Breast epithelium (tissue), 4 donors: Measurements from ENCODE around the gene FOS. TPM values are rescaled to one million over a fixed set of nuclear protein-coding genes. Genes with fewer than 3 reads are reported as not detected.
A peak's percentile ranks its signal among the peaks of the same experiment; 100 is the strongest.
"Not testable (repeated sequence)": the region's sequence is repeated elsewhere in the genome, so short reads cannot be mapped to it uniquely, and the experiment has no call there.

Source experiments
- DNase-seq, 2 donors: peaks; one replicate each; pipeline ENCODE4 v3.0.0-alpha.2; 2019; ENCODE audit warnings: low spot score in 2 of 2
- H3K27ac ChIP-seq, 2 donors: fragments of 200-600 bp; sonication (generic) in 1 of 2; one replicate each; pipeline ENCODE4 v1.5.1; 2016 to 2019; ENCODE audit warnings: mild to moderate bottlenecking in 1 of 2
- H3K27me3 ChIP-seq, 2 donors: fragments of 200-600 bp; sonication (generic) in 1 of 2; one replicate each; pipeline versions ENCODE4 v1.5.1 to v1.6.0; 2017 to 2019; ENCODE audit warnings: control low read depth in 1 of 2, mild to moderate bottlenecking in 1 of 2
- H3K36me3 ChIP-seq: fragments of 200-600 bp; one replicate; pipeline ENCODE4 v1.5.1; 2019
- H3K4me1 ChIP-seq, 2 donors: fragments of 200-600 bp; sonication (generic); one replicate each; pipeline ENCODE4 v1.5.1; 2016 to 2019; ENCODE audit warnings: control low read depth in 1 of 2
- H3K4me3 ChIP-seq, 3 donors: fragments of 200-600 bp; sonication (generic); 1 replicate in 2 of 3; 2 replicates in 1 of 3; pipeline ENCODE4 v1.5.1; 2016 to 2019; ENCODE audit warnings: mild to moderate bottlenecking in 3 of 3, moderate library complexity in 2 of 3
- H3K9me3 ChIP-seq, 2 donors: fragments of 200-600 bp; sonication (generic) in 1 of 2; one replicate each; pipeline ENCODE4 v1.5.1; 2016 to 2019; ENCODE audit warnings: control low read depth in 1 of 2
- CTCF ChIP-seq, 3 donors: fragments of 450-650 bp; IDR thresholded peaks; one replicate each; pipeline ENCODE4 v1.5.1; 2016 to 2017; ENCODE audit warnings: antibody characterized with exemption in 3 of 3, mild to moderate bottlenecking in 3 of 3, moderate library complexity in 3 of 3
- POLR2A ChIP-seq: fragments of 450-650 bp; IDR thresholded peaks from one replicate; pipeline ENCODE4 v1.6.1; 2016; ENCODE audit warnings: antibody characterized with exemption, mild to moderate bottlenecking, moderate library complexity
- POLR2AphosphoS5 ChIP-seq, 3 donors: sonication (generic); formaldehyde crosslinking; IDR thresholded peaks; one replicate each; pipeline ENCODE4 v1.6.1; 2017; ENCODE audit warnings: antibody characterized with exemption in 3 of 3
- intact Hi-C: fragments of 100-400 bp; cut with DNase I; formaldehyde crosslinking; loops from one replicate; pipeline ENCODE4 v1.15.1; 2023; ENCODE audit warnings: low total_unique reads
- total RNA-seq, 3 donors: library from RNA; depleted of rRNA; stranded (reverse); fragments of >200 nt; gene quantifications; one replicate each; pipeline ENCODE4 v1.1.0, GENCODE V29; 2016

The FOS gene
- total RNA-seq, 3 donors from 2014 or later, result 398 to 629 (median 549) TPM

- H3K27ac ChIP-seq, result no peak overlapping the region
- TF ChIP-seq CTCF (IDR thresholded peaks at IDR 0.05) (no peak), POLR2A (no peak), POLR2AphosphoS5 (IDR thresholded peaks at IDR 0.05) (no peak)
- H3K4me3 ChIP-seq, result no peak overlapping the region
- DNase-seq, result no peak
- no peaks in the 10 kb centered on the region for H3K36me3 ChIP-seq
- intact Hi-C loops, result no loop called here
- H3K9me3 ChIP-seq, result no peaks in the 10 kb centered on the region
- peaks cover 2 to 5% of the 10 kb centered on the region in 2 donors for H3K4me1 ChIP-seq
- no peaks in the 10 kb centered on the region for H3K27me3 ChIP-seq
Observed at GRCh38 chr14:75232597-75232996, 46.0 kb upstream of the FOS start.

- H3K27ac ChIP-seq, result no peak overlapping the region
- no peak for TF ChIP-seq POLR2AphosphoS5 (IDR thresholded peaks at IDR 0.05)
- TF ChIP-seq POLR2A, result no peak
- no peak for TF ChIP-seq CTCF (IDR thresholded peaks at IDR 0.05)
Observed at GRCh38 chr14:75234173-75235115, 44.2 kb upstream of the FOS start.

GRCh38 chr14:75235198-75235597 lies 43.4 kb upstream of the FOS start:
- H3K4me3 ChIP-seq, H3K9me3 ChIP-seq, H3K27ac ChIP-seq, H3K36me3 ChIP-seq, DNase-seq, H3K4me1 ChIP-seq, H3K27me3 ChIP-seq, intact Hi-C loops: not testable (repeated sequence)

More at GRCh38 chr14:75234173-75235115, 44.2 kb upstream of the FOS start:
- Histone ChIP-seq H3K4me3 (no peak overlapping the region), H3K4me1 (peaks cover 2 to 5% of the 10 kb centered on the region in 2 donors), H3K9me3 (no peaks in the 10 kb centered on the region), H3K27me3 (no peaks in the 10 kb centered on the region), H3K36me3 (no peaks in the 10 kb centered on the region)
- no peak for DNase-seq
- intact Hi-C loops, result no loop called here

GRCh38 chr14:75236467-75236866 lies 42.2 kb upstream of the FOS start:
- Histone ChIP-seq H3K4me3 (no peak overlapping the region), H3K4me1 (no peaks in the 10 kb centered on the region), H3K9me3 (no peaks in the 10 kb centered on the region), H3K36me3 (no peaks in the 10 kb centered on the region), H3K27me3 (no peaks in the 10 kb centered on the region), H3K27ac (no peak overlapping the region)
- no peak for TF ChIP-seq POLR2AphosphoS5 (IDR thresholded peaks at IDR 0.05)
- no peak for TF ChIP-seq POLR2A
- TF ChIP-seq CTCF (IDR thresholded peaks at IDR 0.05), result no peak
- no peak for DNase-seq
- intact Hi-C loops, result no loop called here

GRCh38 chr14:75236901-75237419 lies 41.7 kb upstream of the FOS start:
- intact Hi-C loops, result no loop called here
- no peaks in the 10 kb centered on the region for H3K9me3 ChIP-seq
- no peak for DNase-seq
- no peak for TF ChIP-seq CTCF (IDR thresholded peaks at IDR 0.05)
- no peak for TF ChIP-seq POLR2A
- no peak for TF ChIP-seq POLR2AphosphoS5 (IDR thresholded peaks at IDR 0.05)
- H3K4me1 ChIP-seq, result no peaks in the 10 kb centered on the region
- peak overlapping the region in 1 of 2 donors; percentile 21 for H3K27ac ChIP-seq
- no peaks in the 10 kb centered on the region for H3K36me3 ChIP-seq
- H3K4me3 ChIP-seq, result no peak overlapping the region
- no peaks in the 10 kb centered on the region for H3K27me3 ChIP-seq
